HFFc6 (cell line): ENCODE measurements around the gene SLC39A9. TPM values are rescaled to one million over a fixed set of nuclear protein-coding genes. Genes with fewer than 3 reads are reported as not detected.

Experiments used
- DNase-seq: peaks from one replicate; pipeline ENCODE4 v3.0.0-alpha.2; 2018
- H3K27ac Mint-ChIP-seq: 2 replicates; pipeline ENCODE4 v1.8.0; 2020; ENCODE audit warnings: mild to moderate bottlenecking, mixed read lengths
- H3K27me3 Mint-ChIP-seq: 2 replicates; pipeline ENCODE4 v1.8.0; 2021; ENCODE audit warnings: mild to moderate bottlenecking, moderate library complexity, mixed read lengths; ENCODE audit not compliant: insufficient read depth
- H3K36me3 Mint-ChIP-seq: 2 replicates; pipeline ENCODE4 v1.8.0; 2021; ENCODE audit warnings: low read depth, mixed read lengths
- H3K4me1 Mint-ChIP-seq: 2 replicates; pipeline ENCODE4 v1.8.0; 2020; ENCODE audit warnings: low read depth, mixed read lengths
- H3K4me3 Mint-ChIP-seq: 2 replicates; pipeline ENCODE4 v1.8.0; 2020; ENCODE audit warnings: mild to moderate bottlenecking, moderate library complexity, mixed read lengths
- H3K9me3 Mint-ChIP-seq: 2 replicates; pipeline ENCODE4 v1.8.0; 2020; ENCODE audit warnings: mild to moderate bottlenecking, mixed read lengths
- total RNA-seq, 6 experiments: library from RNA; stranded (reverse); fragmentation: NEBNext Ultra II Directional; extraction: Animal tissue kit (Norgen Biotek cat#: 25700); gene quantifications; 2 replicates in 1 of 6; 3 replicates in 5 of 6; pipeline ENCODE4 v1.2.3, GENCODE V29; 2021
- TF ChIP-seq, protein P1 (sequence below): fragments of 200-600 bp; sonication (generic); IDR thresholded peaks from 2 replicates; pipeline ENCODE4 v1.5.0; 2021; ENCODE audit warnings: antibody characterized with exemption, mild to moderate bottlenecking

SLC39A9 gene
- total RNA-seq, 6 experiments from 2014 or later, result 58.8 to 88.5 (median 73.3) TPM

- Mint-ChIP-seq H3K27ac (no peak overlapping the region), H3K9me3 (no peaks in the 10 kb centered on the region), H3K4me1 (no peaks in the 10 kb centered on the region), H3K27me3 (peaks cover 54% of the 10 kb centered on the region), H3K4me3 (no peak overlapping the region), H3K36me3 (no peaks in the 10 kb centered on the region)
- TF ChIP-seq, protein P1, sequence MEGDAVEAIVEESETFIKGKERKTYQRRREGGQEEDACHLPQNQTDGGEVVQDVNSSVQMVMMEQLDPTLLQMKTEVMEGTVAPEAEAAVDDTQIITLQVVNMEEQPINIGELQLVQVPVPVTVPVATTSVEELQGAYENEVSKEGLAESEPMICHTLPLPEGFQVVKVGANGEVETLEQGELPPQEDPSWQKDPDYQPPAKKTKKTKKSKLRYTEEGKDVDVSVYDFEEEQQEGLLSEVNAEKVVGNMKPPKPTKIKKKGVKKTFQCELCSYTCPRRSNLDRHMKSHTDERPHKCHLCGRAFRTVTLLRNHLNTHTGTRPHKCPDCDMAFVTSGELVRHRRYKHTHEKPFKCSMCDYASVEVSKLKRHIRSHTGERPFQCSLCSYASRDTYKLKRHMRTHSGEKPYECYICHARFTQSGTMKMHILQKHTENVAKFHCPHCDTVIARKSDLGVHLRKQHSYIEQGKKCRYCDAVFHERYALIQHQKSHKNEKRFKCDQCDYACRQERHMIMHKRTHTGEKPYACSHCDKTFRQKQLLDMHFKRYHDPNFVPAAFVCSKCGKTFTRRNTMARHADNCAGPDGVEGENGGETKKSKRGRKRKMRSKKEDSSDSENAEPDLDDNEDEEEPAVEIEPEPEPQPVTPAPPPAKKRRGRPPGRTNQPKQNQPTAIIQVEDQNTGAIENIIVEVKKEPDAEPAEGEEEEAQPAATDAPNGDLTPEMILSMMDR, result no peak
- DNase-seq, result no peak
Measured at GRCh38 chr14:69487771-69488170, 89.3 kb downstream of the SLC39A9 start.

DNA sequence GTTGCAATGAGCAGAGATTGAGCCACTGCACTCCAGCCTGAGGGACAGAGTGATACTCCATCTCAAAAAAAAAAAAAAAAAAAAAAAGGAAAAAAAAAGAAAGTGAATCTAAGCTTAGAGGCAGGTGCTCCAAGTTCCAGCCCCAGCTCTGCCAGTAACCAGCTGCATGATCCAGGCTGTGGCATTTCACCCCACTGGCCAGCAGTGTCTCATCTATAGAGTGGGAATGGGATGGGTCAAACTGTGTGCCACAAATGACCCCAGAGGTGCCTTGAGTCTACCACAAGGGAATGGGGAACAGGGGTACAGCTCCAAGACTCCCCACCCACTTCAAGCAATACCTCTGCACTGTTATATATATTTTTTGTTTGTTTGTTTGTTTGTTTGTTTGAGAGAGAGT lies 91.0 kb downstream of the SLC39A9 start:
- H3K9me3 Mint-ChIP-seq, result no peaks in the 10 kb centered on the region
- H3K4me1 Mint-ChIP-seq, result no peaks in the 10 kb centered on the region
- no peak overlapping the region for H3K27ac Mint-ChIP-seq
- no peak for DNase-seq
- no peaks in the 10 kb centered on the region for H3K36me3 Mint-ChIP-seq
- peaks cover 49% of the 10 kb centered on the region for H3K27me3 Mint-ChIP-seq
- TF ChIP-seq, protein P1, result no peak
- H3K4me3 Mint-ChIP-seq, result no peak overlapping the region

- no peak overlapping the region for H3K4me3 Mint-ChIP-seq
- no peaks in the 10 kb centered on the region for H3K9me3 Mint-ChIP-seq
- no peaks in the 10 kb centered on the region for H3K4me1 Mint-ChIP-seq
- H3K36me3 Mint-ChIP-seq, result no peaks in the 10 kb centered on the region
- H3K27ac Mint-ChIP-seq, result no peak overlapping the region
- no peak for DNase-seq
- TF ChIP-seq, protein P1, result no peak
- H3K27me3 Mint-ChIP-seq, result peaks cover 46% of the 10 kb centered on the region
Measured at GRCh38 chr14:69490219-69490918, 91.9 kb downstream of the SLC39A9 start.

GRCh38 chr14:69491193-69491592 lies 92.7 kb downstream of the SLC39A9 start:
- H3K4me3 Mint-ChIP-seq, result no peak overlapping the region
- H3K4me1 Mint-ChIP-seq, result no peaks in the 10 kb centered on the region
- H3K27me3 Mint-ChIP-seq, result peaks cover 38% of the 10 kb centered on the region
- no peaks in the 10 kb centered on the region for H3K36me3 Mint-ChIP-seq
- no peaks in the 10 kb centered on the region for H3K9me3 Mint-ChIP-seq
- DNase-seq, result no peak
- H3K27ac Mint-ChIP-seq, result no peak overlapping the region
- TF ChIP-seq, protein P1, result no peak

- DNase-seq, result no peak
- Mint-ChIP-seq H3K36me3 (no peaks in the 10 kb centered on the region), H3K4me1 (no peaks in the 10 kb centered on the region), H3K27ac (no peak overlapping the region), H3K9me3 (no peaks in the 10 kb centered on the region), H3K27me3 (peaks cover 31% of the 10 kb centered on the region), H3K4me3 (no peak overlapping the region)
- TF ChIP-seq, protein P1, result no peak
Measured at GRCh38 chr14:69493038-69493437, 94.5 kb downstream of the SLC39A9 start.
